Endodermal cell (in vitro differentiated cells): Measurements from ENCODE around the gene MUC22. TPM values are rescaled to one million over a fixed set of nuclear protein-coding genes. Genes with fewer than 3 reads are reported as not detected.

Experiments used
- DNase-seq: peaks from one replicate; pipeline ENCODE4 v3.0.0-alpha.2; 2017
- H3K27ac ChIP-seq: 2 replicates; pipeline ENCODE4 v1.5.1; 2013; ENCODE audit warnings: mild to moderate bottlenecking, low read depth, low read length, moderate library complexity
- H3K27me3 ChIP-seq: 2 replicates; pipeline ENCODE4 v1.6.1; 2013; ENCODE audit warnings: mild to moderate bottlenecking, low read length, moderate library complexity; ENCODE audit not compliant: insufficient read depth, control insufficient read depth, poor library complexity, severe bottlenecking
- H3K36me3 ChIP-seq: 2 replicates; pipeline ENCODE4 v1.7.0; 2013; ENCODE audit warnings: mild to moderate bottlenecking, low read length, moderate library complexity; ENCODE audit not compliant: control insufficient read depth, insufficient read depth
- H3K4me1 ChIP-seq: one replicate; pipeline ENCODE4 v1.7.0; 2013; ENCODE audit warnings: low read length; ENCODE audit not compliant: control insufficient read depth, insufficient read depth
- H3K4me3 ChIP-seq: 2 replicates; pipeline ENCODE4 v1.5.1; 2013; ENCODE audit warnings: mild to moderate bottlenecking, low read length, moderate library complexity
- H3K9ac ChIP-seq: 2 replicates; pipeline ENCODE4 v1.6.1; 2013; ENCODE audit warnings: mild to moderate bottlenecking, low read length, moderate library complexity; ENCODE audit not compliant: poor library complexity, severe bottlenecking; ENCODE audit errors: extremely low read depth
- H3K9me3 ChIP-seq: 2 replicates; pipeline ENCODE4 v1.6.1; 2013; ENCODE audit warnings: mild to moderate bottlenecking, low read length, moderate library complexity; ENCODE audit not compliant: control insufficient read depth
- H3K27ac Mint-ChIP-seq: 2 replicates; pipeline ENCODE4 v1.8.0; 2020; ENCODE audit warnings: mixed read lengths
- H3K27me3 Mint-ChIP-seq: 2 replicates; pipeline ENCODE4 v1.8.0; 2021; ENCODE audit warnings: mild to moderate bottlenecking, mixed read lengths; ENCODE audit not compliant: insufficient read depth
- H3K36me3 Mint-ChIP-seq: 2 replicates; pipeline ENCODE4 v1.8.0; 2020; ENCODE audit warnings: low read depth, mixed read lengths
- H3K4me1 Mint-ChIP-seq: 2 replicates; pipeline ENCODE4 v1.8.0; 2020; ENCODE audit warnings: mixed read lengths
- H3K4me3 Mint-ChIP-seq: 2 replicates; pipeline ENCODE4 v1.8.0; 2020; ENCODE audit warnings: mild to moderate bottlenecking, moderate library complexity, mixed read lengths
- H3K9me3 Mint-ChIP-seq: 2 replicates; pipeline ENCODE4 v1.8.0; 2020; ENCODE audit warnings: mild to moderate bottlenecking, mixed read lengths
- WGBS, 2 experiments: methylation state at CpG; one replicate each; pipeline versions ENCODE4 v1.1.5 to v1.1.7; 2013; ENCODE audit warnings: missing lambda C conversion rate in 2 of 2, mixed read lengths in 1 of 2; ENCODE audit not compliant: insufficient coverage in 1 of 2, insufficient read length in 1 of 2; 5-methylcytosine and 5-hydroxymethylcytosine counted together
- total RNA-seq, 2 donors: library from RNA; stranded (reverse); fragmentation: NEBNext Ultra II Directional in 1 of 2; extraction: Animal tissue kit (Norgen Biotek cat#: 25700) in 1 of 2; gene quantifications; 2 replicates in 1 of 2; 3 replicates in 1 of 2; pipeline ENCODE4 v1.2.1, GENCODE V29; 2021
- TF ChIP-seq, protein P1 (sequence below): fragments of 200-600 bp; sonication (generic); conservative IDR thresholded peaks from 2 replicates; pipeline ENCODE4 v1.5.0; 2021; ENCODE audit warnings: antibody characterized with exemption, mild to moderate bottlenecking

The MUC22 gene
- total RNA-seq, 2 donors from 2014 or later, result not detected

DNA sequence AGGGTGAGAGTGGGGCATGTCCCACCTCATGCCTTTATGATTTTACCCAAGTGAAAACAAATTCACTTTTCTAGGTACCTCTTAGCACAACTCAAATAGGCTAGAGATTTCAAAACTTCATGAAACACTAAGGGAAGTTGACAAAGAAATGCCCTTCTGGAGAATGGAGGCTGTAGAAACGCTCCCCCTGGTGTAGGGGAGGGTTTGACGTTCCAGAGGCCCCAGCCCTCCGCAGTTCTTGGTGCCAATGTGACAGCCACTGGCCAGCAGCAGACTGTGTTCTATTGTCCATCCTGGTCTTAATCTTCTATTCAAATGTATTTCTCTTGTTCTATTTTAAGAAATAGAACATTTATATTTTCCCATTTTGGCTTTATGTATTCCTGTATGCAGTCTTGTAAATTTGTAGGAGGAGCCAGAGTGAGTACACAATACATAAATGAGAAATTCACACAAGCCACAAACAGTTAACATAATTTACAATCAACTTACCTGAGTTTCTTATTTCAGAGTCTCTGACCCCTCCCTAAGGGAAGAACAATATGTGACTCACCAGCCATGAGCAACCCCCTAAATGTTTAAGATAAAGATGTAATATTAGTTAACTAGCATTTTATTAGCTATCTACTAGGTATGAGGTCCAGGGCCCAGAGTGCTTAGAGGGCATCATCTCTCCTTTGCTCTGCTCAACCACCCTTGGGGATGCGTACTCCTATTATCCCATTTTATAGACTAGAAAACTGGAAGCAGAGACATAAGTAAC is 35.6 kb upstream of the MUC22 start:
- no peak overlapping the region for H3K4me3 ChIP-seq
- H3K9me3 ChIP-seq, result no peaks in the 10 kb centered on the region
- Mint-ChIP-seq H3K27ac (no peak overlapping the region), H3K27me3 (no peaks in the 10 kb centered on the region), H3K36me3 (no peaks in the 10 kb centered on the region), H3K9me3 (no peaks in the 10 kb centered on the region), H3K4me1 (no peaks in the 10 kb centered on the region), H3K4me3 (no peak overlapping the region)
- H3K9ac ChIP-seq, result no peak overlapping the region
- H3K36me3 ChIP-seq, result no peaks in the 10 kb centered on the region
- peak; percentile 53 for DNase-seq
- H3K4me1 ChIP-seq, result no peaks in the 10 kb centered on the region
- no peak overlapping the region for H3K27ac ChIP-seq
- no peaks in the 10 kb centered on the region for H3K27me3 ChIP-seq
- WGBS, 2 experiments, result 67 to 84% methylated on average over 4 of the region's 4 CpGs
- TF ChIP-seq, protein P1, sequence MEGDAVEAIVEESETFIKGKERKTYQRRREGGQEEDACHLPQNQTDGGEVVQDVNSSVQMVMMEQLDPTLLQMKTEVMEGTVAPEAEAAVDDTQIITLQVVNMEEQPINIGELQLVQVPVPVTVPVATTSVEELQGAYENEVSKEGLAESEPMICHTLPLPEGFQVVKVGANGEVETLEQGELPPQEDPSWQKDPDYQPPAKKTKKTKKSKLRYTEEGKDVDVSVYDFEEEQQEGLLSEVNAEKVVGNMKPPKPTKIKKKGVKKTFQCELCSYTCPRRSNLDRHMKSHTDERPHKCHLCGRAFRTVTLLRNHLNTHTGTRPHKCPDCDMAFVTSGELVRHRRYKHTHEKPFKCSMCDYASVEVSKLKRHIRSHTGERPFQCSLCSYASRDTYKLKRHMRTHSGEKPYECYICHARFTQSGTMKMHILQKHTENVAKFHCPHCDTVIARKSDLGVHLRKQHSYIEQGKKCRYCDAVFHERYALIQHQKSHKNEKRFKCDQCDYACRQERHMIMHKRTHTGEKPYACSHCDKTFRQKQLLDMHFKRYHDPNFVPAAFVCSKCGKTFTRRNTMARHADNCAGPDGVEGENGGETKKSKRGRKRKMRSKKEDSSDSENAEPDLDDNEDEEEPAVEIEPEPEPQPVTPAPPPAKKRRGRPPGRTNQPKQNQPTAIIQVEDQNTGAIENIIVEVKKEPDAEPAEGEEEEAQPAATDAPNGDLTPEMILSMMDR, result peak; percentile 50

- no peak for DNase-seq
- no peak overlapping the region for H3K9ac ChIP-seq
- Mint-ChIP-seq H3K27me3 (no peaks in the 10 kb centered on the region), H3K4me1 (peaks cover 11% of the 10 kb centered on the region), H3K36me3 (no peaks in the 10 kb centered on the region), H3K9me3 (no peaks in the 10 kb centered on the region), H3K4me3 (no peak overlapping the region), H3K27ac (no peak overlapping the region)
- H3K36me3 ChIP-seq, result no peaks in the 10 kb centered on the region
- no peaks in the 10 kb centered on the region for H3K27me3 ChIP-seq
- TF ChIP-seq, protein P1, result no peak
- WGBS, 2 experiments, result 81% methylated on average over 1 of the region's 1 CpG; no CpG with 5 or more reads in 1 of the 2 experiments
- no peaks in the 10 kb centered on the region for H3K4me1 ChIP-seq
- no peaks in the 10 kb centered on the region for H3K9me3 ChIP-seq
- H3K27ac ChIP-seq, result no peak overlapping the region
- H3K4me3 ChIP-seq, result no peak overlapping the region
Observed at GRCh38 chr6:30979141-30979540, 31.1 kb upstream of the MUC22 start.

GRCh38 chr6:30979690-30980089 is 30.6 kb upstream of the MUC22 start:
- no peak overlapping the region for H3K4me3 Mint-ChIP-seq
- no peaks in the 10 kb centered on the region for H3K36me3 Mint-ChIP-seq
- H3K9me3 ChIP-seq, result no peaks in the 10 kb centered on the region
- no peak for DNase-seq
- H3K9me3 Mint-ChIP-seq, result no peaks in the 10 kb centered on the region
- no peak overlapping the region for H3K9ac ChIP-seq
- no peaks in the 10 kb centered on the region for H3K36me3 ChIP-seq
- H3K27ac ChIP-seq, result no peak overlapping the region
- H3K27ac Mint-ChIP-seq, result no peak overlapping the region
- TF ChIP-seq, protein P1, result no peak
- H3K4me1 Mint-ChIP-seq, result peaks cover 11% of the 10 kb centered on the region
- no peaks in the 10 kb centered on the region for H3K27me3 Mint-ChIP-seq
- H3K27me3 ChIP-seq, result no peaks in the 10 kb centered on the region
- H3K4me1 ChIP-seq, result no peaks in the 10 kb centered on the region
- WGBS, 2 experiments, result 92 to 100% methylated on average over 2 to 4 of the region's 4 CpGs
- no peak overlapping the region for H3K4me3 ChIP-seq
